HPDE6-E6E7 (cell line): Measurements from ENCODE around the gene NPR1.
"Not testable (repeated sequence)": the region's sequence is repeated elsewhere in the genome, so short reads cannot be mapped to it uniquely, and the experiment has no call there.

Experiments
- DNase-seq: peaks from one replicate; pipeline ENCODE4 v3.0.0; 2011; ENCODE audit warnings: missing footprints; ENCODE audit errors: extremely low spot score

NPR1 gene

DNA sequence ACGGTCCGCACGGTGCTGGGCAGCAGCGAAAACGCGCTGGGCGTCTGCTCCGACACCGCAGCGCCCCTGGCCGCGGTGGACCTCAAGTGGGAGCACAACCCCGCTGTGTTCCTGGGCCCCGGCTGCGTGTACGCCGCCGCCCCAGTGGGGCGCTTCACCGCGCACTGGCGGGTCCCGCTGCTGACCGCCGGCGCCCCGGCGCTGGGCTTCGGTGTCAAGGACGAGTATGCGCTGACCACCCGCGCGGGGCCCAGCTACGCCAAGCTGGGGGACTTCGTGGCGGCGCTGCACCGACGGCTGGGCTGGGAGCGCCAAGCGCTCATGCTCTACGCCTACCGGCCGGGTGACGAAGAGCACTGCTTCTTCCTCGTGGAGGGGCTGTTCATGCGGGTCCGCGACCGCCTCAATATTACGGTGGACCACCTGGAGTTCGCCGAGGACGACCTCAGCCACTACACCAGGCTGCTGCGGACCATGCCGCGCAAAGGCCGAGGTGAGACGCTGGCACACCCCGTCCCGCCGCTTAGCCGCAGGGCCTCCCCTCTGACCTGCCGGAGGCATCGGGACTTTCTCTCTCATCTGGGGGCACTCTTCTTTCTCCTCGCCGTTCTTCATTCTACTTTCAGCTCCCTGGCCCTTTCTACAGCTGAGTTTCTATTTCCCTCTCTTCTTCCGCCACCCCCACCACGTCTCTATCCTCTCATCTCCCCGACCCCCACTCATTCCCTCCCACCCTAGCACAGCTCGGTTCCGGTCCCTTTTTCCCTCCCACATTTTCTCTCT is 1.0 kb downstream of the NPR1 start:
- no peak for DNase-seq

DNA sequence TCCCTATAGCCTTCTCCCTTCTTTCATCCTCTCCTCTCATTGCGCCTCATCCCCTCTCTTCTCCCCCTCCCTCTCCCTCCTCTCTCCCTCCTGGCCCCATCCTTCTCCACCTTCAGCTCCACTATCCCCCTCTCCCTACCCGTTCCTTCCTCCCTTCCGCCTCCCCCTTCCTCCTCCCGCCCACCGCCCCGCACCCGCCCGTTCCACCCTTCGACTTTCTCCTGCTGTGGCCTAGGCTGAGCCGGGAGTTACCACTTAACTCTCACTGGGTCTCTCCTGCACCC is 1.6 kb downstream of the NPR1 start:
- DNase-seq = no peak

DNA sequence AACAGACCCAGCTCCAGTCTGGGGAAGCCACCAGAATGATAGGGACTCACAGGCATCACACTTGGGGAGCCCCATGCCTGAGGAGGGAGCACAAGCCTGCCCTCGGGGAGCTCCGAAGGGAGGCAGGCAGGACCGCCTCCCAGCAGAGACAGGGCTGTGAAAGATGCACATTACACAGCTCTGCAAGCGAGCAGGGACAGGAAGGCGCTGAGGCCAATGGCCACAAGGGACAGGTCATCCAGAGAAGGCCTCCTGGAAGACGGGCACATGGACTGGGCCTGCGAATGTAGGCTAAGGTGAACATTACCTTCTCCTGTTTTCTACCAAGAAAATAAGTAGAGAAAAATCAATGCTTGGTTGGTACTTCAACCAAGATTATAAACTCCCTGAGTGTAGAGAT is 4.2 kb downstream of the NPR1 start:
- DNase-seq = no peak

DNA sequence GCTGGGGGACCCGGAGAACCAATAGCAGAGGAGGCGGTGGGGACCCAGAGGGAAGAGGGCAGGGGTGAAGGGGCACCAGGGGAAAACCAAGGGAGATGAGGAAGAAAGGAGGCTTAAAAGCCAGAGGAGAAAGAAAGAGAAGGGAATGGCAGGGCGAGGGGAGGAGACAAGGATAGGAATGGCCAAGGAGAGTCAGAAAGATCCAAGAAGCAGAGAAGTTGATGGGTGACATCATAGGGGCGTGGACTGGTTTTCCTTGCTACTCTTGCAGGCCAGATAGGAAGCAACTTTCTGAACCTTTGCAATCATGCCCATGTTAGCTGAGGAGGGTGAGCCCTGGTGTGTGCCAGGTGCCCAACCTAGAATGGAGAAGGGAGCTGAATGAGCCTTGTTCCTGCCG is 5.4 kb downstream of the NPR1 start:
- DNase-seq = peak; percentile 33

DNA sequence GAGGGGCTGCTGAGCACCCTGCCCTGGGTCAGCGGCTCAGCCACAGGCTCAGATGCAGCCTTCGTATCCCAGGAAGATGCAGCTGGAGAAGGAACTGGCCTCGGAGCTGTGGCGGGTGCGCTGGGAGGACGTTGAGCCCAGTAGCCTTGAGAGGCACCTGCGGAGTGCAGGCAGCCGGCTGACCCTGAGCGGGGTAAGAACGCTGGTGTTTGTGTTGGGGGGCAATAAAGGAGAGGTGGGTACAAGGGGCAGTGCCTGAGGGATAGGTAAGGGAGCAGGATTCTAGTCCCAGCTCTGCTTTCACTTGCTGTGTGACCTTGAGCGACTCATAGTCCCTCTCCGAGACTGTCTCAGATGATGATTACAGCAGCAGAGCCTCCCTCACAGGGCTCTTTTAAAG is 6.4 kb downstream of the NPR1 start:
- DNase-seq = no peak

DNA sequence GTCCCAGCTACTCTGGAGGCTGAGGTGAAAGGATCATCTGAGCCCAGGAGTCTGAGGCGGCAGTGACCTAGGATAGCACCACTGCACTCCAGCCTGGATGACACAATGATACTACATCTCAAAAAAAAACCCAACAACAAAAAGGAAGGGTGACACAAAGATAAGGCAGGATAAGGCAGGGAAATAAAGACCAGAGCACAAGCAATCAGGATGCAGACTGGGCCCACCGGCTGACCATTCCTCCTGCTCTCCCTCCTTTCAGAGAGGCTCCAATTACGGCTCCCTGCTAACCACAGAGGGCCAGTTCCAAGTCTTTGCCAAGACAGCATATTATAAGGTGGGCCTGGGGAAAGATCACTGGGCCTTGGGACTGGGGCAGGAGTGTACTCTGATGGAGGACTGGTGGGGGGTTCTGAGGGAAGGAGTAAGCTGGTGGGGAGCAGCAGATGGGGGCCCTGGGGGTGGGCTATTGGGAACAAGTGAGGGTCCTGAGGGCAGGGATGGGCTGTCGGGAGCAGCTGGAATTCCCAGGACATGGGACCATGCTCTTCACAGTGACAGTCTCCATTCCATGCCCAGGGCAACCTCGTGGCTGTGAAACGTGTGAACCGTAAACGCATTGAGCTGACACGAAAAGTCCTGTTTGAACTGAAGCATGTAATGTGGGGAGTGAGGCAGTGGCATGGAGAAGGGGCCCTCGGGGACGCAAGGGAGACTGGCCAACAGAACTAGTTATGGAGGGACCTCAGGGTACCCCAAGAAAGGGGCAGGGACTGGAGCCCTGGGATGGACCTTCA is 7.3 kb downstream of the NPR1 start:
- DNase-seq = no peak

DNA sequence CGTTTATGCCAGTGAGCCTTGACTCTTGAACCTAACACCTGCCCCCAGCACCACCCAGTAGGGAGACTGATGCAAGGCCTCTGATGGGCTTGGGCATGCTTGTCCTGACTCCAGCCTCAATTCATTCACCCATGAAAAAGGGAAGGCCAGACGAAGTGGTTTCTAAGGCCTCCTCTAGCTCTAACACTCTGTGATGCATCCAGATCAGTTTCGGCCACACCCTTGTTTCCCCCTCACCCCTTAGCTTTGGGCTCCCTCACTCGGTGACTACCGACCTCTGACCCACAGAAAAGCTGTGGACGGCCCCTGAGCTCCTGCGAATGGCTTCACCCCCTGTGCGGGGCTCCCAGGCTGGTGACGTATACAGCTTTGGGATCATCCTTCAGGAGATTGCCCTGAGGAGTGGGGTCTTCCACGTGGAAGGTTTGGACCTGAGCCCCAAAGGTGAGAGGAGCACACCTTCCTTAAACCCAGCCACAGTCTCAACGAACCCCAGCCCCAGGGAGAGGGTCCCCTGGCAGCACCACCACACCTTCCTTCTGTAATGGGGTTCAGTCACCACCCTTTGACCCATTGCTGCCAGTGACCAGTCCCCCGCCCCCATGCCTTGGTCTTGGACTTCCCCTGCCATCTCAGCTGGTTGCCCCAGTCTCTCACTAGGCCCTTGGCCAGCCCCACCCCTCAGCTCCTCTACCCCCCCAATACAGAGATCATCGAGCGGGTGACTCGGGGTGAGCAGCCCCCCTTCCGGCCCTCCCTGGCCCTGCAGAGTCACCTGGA is 9.0 kb downstream of the NPR1 start:
- no peak for DNase-seq

DNA sequence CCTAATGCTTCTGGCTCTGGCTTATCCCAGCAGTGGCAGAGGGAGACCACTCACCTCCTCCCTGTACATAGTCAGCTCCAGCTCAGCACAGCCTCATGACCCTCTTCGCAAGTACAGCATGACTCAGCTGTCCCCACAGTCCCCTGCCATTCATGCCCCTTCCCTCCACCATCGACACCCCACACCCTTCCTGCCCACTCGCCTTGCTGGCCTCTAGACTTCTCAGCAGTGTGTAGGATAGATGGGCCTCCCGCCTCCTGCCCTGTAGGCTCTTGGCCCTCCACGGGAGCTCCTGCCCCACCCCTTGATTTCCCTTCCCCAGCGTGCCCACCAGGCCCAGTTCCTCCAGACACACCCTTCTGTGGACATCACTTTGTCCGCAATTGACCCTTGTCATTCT is 9.8 kb downstream of the NPR1 start:
- no peak for DNase-seq

DNA sequence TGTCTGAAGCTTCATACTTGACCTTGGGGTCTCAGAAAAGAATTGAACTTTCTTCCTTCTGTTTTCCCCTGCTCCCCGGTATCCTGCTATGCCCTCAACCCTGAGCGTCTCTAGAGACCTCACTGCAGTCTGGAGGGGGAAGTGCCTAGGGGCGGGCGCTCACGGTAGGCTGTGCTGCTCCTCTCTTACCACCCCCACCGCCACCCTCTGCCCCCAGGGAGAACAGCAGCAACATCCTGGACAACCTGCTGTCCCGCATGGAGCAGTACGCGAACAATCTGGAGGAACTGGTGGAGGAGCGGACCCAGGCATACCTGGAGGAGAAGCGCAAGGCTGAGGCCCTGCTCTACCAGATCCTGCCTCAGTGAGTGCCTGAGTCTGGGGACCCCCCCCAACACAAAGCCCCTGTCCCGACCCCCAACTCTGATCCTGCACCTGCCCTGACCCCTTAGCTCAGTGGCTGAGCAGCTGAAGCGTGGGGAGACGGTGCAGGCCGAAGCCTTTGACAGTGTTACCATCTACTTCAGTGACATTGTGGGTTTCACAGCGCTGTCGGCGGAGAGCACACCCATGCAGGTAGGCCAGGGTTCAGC is 10.3 kb downstream of the NPR1 start:
- DNase-seq = no peak

DNA sequence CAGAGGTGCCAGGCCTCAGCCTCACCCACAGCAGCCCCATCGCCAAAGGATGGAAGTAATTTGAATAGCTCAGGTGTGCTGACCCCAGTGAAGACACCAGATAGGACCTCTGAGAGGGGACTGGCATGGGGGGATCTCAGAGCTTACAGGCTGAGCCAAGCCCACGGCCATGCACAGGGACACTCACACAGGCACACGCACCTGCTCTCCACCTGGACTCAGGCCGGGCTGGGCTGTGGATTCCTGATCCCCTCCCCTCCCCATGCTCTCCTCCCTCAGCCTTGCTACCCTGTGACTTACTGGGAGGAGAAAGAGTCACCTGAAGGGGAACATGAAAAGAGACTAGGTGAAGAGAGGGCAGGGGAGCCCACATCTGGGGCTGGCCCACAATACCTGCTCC is 15.0 kb downstream of the NPR1 start:
- no peak for DNase-seq

DNA sequence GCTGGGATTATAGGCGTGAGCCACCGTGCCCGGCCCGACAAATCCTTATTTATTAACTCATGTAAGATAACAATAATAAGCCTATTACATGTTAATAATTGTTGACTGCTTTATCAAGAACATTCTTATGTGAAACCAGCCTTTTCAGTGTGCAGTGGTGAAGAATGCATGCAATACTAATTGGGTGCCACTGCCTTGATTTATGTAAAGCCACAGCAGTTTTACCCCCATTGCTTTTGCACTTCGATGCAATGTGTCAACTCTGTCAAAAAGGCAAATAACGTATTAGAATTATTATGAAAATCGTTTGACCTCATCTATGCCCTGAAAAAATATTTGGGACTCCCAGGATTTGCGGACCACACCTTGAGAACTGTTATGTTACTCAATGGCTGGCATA is 18.3 kb downstream of the NPR1 start:
- no peak for DNase-seq

DNA sequence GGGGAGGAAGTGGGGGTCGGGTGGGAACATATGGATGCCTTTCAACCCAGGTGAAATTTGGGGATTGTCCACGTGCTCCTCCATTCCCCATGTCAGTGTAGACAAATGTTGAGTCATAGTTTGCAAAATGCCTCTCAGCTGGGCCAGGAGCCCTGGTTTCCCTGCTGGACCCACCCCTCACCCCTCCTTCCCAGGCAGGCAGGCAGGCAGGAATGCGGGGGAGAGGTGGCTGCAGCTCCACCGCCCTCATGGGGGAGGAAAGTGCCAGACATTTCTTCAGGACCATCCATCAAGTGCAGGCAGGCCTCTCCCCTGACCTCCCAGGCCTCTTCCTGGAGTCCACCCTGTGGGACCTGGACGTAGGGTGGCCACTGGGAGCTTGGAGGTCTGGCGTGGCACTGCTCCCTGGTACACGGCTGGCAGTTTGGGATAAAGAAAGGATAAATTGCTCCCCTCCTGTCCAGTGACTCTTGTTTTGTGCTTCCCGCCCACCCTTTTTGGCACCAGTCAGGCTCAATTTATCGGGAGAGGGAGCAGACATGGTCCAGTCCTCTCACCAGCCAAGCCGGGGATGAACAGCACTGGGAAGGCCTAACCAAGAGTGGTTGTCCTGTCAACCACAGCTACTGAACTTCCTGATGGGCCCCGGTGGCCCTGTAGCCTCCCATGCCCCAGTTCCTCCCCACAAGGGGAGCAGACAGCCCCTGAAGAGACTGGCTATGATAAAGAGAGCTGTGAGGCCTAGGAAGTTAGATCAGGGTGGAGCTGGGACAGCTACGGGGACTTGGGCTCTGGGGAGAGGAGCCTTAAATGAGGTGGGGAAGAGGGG is 18.9 kb downstream of the NPR1 start:
- no peak for DNase-seq

DNA sequence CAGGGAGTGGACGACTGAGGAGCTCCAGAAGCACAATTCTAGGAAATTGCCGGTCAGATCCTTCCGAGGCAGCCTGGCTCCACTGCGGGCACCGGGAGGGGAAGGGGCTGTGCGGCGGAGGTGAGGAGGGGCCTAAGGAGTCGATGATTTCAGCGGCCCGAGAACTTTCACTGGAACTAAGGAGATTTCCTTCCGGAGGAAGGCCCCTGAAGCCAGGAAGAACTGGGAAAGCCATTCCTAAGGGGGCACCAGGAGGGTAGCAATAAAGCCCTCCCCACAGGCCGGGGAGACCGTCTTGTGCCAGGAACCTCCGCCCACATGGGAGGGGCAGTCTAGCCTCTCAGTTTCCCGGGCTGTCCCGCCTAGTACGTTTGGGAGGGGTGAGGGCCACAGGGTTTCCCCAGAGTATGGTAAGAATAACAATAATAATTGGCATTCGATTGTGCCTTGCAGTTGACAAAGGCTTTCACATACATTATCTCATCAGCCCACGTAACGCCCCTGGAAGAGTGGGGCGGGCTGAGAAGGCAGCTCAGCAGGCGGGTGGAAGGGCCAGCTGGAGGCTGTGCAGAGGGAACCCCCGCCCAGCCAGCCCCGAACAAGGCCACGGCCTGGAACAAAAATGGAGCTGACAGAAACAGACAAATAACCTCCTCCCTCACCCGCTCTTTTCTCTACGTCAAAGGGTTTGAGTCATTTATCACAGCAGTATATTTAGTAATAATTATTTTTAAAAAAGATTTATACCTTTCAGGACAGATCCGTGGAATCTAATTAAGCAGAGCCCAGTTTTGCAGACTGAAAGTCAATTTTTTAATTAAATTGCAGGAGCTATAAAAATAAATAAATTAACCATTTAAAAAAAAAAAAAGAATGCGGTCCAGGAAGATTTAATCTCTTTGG is 19.8 kb downstream of the NPR1 start:
- DNase-seq = no peak

DNA sequence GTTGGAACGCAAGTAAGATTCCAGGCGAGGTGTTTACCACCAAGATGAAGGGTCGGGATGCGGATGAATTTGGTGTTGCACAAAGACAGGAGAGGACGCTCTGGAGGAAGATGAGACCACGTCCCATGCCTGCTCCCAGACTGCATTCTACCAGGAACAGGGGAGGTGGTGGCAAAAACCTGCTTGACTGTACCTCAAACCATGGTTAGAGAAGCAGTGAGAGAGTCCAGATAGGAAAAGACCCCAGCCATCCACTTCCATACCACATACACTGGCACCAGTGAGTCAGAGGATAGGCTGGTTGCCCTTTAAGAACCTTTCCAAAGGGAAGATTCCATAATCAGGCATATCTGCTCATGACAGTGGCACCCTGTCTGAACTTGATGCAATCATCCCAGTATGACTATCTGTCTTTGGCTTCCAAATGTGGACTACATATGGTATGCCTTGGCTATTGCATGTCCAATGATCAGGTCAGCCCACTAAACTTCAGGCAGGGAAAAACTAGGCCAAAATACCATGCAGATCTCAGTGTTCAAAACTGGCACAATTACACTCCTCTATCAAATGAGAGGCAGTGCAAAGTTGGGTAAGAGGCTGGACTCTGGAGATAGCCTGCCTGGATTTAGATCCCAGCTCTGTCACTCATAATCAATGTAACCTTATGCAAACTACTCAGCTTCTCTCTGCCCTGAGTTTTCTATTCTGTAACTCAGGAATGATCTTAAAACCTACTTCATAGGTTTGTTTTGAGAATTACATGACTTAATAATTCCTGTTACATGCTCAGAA is 20.6 kb downstream of the NPR1 start:
- no peak for DNase-seq

DNA sequence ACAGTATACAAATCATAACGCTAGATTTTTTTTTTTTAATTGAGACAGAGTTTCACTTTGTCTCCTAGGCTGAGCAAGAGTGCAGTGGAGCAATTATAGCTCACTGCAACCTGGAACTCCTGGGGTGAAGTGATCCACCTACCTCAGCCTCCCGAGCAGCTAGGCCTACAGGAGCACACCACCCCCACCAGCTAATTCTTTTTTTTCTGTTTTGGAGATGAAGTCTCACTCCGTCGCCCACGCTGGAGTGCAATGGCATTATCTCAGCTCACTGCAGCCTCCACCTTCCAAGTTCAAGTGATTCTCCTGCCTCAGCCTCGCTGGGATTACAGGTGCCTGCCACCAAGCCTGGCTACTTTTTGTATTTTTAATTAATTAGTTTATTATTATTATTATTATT is 21.3 kb downstream of the NPR1 start:
- DNase-seq = no peak

DNA sequence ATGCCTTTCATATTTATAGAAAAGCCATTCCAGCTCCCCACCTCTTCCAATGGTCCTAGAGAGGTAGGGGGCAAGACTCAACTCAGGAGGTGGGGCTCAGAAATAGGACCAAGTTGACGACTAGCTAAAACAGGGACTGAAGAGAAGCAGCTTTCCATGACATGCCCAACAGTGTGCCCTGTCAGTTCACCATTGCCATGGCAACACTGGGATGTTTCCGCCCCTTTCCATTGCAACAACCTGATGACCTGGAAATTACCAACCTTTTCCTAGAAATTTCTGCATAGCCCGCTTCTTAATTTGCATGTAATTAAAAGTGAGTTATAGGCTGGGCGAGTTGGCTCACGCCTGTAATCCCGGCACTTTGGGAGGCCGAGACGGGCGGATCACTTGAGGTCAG is 27.0 kb downstream of the NPR1 start:
- no peak for DNase-seq

DNA sequence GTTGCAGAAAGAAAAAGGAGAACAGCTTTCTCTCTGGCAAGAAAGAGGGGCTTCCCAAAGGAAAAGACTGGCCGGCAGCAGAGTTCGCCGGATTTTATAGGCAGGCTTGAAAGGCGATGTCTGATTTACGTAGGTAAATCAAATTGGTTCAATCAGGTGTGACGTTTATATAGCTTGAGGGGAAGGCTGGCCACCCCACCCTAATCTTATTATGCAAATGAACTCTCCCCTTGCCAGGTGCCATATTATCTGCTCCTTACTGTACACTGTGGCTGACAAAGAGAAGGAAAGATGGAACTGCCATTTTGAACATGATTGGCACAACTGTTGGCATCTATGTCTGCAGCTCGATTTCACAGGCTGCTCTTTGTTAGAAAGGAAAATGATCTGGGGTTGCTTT is 32.5 kb downstream of the NPR1 start:
- no peak for DNase-seq

DNA sequence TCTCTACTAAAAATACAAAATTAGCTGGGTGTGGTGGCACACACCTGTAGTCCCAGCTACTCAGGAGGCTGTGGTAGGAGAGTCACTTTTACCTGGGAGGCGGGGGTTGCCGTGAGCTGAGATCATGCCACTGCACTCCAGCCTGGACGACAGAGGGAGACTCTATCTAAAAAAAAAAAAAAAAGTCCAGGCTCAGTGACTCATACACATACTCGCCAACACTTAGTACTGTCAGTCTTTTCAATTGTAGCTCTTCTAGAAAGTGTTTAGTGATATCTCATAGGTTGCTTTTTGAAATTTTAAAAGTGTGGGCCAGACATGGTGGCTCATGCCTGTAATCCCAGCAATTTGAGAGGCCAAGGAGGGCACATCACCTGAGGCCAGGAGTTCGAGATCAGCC is 37.7 kb downstream of the NPR1 start:
- not testable (repeated sequence) for DNase-seq

DNA sequence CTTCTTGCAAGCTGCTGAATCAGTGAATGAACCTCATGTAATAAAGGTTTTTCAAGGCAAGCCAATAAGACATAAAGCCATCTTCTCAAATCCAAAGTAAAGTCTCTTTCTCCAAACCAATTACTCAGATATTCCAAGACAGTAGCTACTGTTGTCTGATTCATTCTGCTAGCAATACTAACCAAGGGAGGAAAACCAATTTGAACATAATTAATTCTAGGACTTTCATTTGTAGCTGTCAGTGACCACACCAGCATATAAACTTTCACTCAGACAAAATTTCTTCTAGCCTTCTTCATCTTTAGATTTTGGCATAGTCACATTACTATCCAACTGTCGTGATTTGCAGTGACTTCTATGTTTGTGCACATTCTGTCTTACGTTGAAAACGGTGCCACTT is 38.8 kb downstream of the NPR1 start:
- DNase-seq = no peak

DNA sequence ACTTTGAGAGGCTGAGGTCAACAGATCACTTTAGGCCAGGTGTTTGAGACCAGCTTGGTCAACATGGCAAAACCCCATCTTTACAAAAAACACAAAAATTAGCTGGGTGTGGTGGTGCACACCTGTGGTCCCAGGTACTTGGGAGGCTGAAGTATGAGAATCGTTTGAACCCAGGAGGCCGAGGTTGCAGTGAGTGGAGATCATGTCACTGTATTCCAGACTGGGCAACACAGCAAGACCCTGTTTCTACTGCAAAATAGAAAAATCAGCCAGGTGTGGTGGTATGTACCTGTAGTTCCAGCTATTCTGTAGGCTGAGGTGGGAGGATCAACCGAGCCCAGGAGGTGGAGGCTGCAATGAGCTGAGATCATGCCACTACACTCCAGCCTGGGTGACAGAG is 45.2 kb downstream of the NPR1 start:
- DNase-seq = no peak
